OCI-LY7 (cell line): ENCODE data around the gene KRTAP4-6.

Experiments
- EZH2phosphoT487 ChIP-seq: fragments of 200-600 bp; sonication (generic); IDR thresholded peaks from 2 replicates; pipeline ENCODE4 v1.6.1; 2018; ENCODE audit warnings: low read depth, borderline replicate concordance, mild to moderate bottlenecking, mixed run types, antibody characterized with exemption, low read length, moderate library complexity, mixed read lengths
- TF ChIP-seq, protein P1 (sequence below): fragments of 200-600 bp; sonication (generic); conservative IDR thresholded peaks from 2 replicates; pipeline ENCODE4 v1.5.1; 2014; ENCODE audit warnings: mild to moderate bottlenecking, antibody characterized with exemption, low read length, moderate library complexity, mixed read lengths

GRCh38 chr17:41098042-41098441 is 42.3 kb downstream of the KRTAP4-6 start, which contains the start of gene KRTAP4-8:
- TF ChIP-seq, protein P1, sequence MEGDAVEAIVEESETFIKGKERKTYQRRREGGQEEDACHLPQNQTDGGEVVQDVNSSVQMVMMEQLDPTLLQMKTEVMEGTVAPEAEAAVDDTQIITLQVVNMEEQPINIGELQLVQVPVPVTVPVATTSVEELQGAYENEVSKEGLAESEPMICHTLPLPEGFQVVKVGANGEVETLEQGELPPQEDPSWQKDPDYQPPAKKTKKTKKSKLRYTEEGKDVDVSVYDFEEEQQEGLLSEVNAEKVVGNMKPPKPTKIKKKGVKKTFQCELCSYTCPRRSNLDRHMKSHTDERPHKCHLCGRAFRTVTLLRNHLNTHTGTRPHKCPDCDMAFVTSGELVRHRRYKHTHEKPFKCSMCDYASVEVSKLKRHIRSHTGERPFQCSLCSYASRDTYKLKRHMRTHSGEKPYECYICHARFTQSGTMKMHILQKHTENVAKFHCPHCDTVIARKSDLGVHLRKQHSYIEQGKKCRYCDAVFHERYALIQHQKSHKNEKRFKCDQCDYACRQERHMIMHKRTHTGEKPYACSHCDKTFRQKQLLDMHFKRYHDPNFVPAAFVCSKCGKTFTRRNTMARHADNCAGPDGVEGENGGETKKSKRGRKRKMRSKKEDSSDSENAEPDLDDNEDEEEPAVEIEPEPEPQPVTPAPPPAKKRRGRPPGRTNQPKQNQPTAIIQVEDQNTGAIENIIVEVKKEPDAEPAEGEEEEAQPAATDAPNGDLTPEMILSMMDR = no peak
- TF ChIP-seq EZH2phosphoT487 = no peak
